Breast epithelium (tissue), 3 donors: ENCODE measurements around the gene MAP2K5.
"Not testable (repeated sequence)": the region's sequence is repeated elsewhere in the genome, so short reads cannot be mapped to it uniquely, and the experiment has no call there.

Experiments used
- POLR2AphosphoS5 ChIP-seq, 3 donors: sonication (generic); formaldehyde crosslinking; IDR thresholded peaks; one replicate each; pipeline ENCODE4 v1.6.1; 2017; ENCODE audit warnings: antibody characterized with exemption in 3 of 3
- TF ChIP-seq, protein P1 (sequence below), 3 donors: fragments of 450-650 bp; IDR thresholded peaks; one replicate each; pipeline ENCODE4 v1.5.1; 2016 to 2017; ENCODE audit warnings: antibody characterized with exemption in 3 of 3, mild to moderate bottlenecking in 3 of 3, moderate library complexity in 3 of 3

DNA sequence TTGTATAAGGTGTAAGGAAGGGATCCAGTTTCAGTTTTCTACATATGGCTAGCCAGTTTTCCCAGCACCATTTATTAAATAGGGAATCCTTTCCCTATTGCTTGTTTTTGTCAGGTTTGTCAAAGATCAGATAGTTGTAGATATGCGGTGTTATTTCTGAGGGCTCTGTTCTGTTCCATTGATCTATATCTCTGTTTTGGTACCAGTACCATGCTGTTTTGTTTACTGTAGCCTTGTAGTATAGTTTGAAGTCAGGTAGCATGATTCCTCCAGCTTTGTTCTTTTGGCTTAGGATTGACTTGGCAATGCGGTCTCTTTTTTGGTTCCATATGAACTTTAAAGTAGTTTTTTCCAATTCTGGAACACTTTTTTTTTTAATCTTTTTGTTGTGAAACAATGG is 130.3 kb downstream of the MAP2K5 start:
- TF ChIP-seq, protein P1, sequence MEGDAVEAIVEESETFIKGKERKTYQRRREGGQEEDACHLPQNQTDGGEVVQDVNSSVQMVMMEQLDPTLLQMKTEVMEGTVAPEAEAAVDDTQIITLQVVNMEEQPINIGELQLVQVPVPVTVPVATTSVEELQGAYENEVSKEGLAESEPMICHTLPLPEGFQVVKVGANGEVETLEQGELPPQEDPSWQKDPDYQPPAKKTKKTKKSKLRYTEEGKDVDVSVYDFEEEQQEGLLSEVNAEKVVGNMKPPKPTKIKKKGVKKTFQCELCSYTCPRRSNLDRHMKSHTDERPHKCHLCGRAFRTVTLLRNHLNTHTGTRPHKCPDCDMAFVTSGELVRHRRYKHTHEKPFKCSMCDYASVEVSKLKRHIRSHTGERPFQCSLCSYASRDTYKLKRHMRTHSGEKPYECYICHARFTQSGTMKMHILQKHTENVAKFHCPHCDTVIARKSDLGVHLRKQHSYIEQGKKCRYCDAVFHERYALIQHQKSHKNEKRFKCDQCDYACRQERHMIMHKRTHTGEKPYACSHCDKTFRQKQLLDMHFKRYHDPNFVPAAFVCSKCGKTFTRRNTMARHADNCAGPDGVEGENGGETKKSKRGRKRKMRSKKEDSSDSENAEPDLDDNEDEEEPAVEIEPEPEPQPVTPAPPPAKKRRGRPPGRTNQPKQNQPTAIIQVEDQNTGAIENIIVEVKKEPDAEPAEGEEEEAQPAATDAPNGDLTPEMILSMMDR (IDR thresholded peaks at IDR 0.05), result not testable (repeated sequence)
- not testable (repeated sequence) for TF ChIP-seq POLR2AphosphoS5 (IDR thresholded peaks at IDR 0.05)
